Hepatocyte (in vitro differentiated cells): ENCODE data around the gene DBN1. TPM values are rescaled to one million over a fixed set of nuclear protein-coding genes. Genes with fewer than 3 reads are reported as not detected.

ENCODE experiments used
- DNase-seq: peaks from one replicate; pipeline ENCODE4 v3.0.0-alpha.2; 2016; ENCODE audit warnings: low spot score
- H2AFZ ChIP-seq: fragments of 200-600 bp; sonication (generic); 2 replicates; pipeline ENCODE4 v1.6.0; 2016; ENCODE audit warnings: antibody characterized with exemption, mild to moderate bottlenecking
- H3K27ac ChIP-seq: fragments of 200-600 bp; sonication (generic); 2 replicates; pipeline ENCODE4 v1.5.1; 2016; ENCODE audit warnings: mild to moderate bottlenecking
- H3K27me3 ChIP-seq: fragments of 200-600 bp; sonication (generic); 2 replicates; pipeline ENCODE4 v1.6.1; 2016
- H3K36me3 ChIP-seq: fragments of 200-600 bp; sonication (generic); replicated peaks from 2 replicates; pipeline ENCODE4 v1.5.1; 2016; ENCODE audit warnings: low read depth; ENCODE audit not compliant: insufficient read depth
- H3K4me1 ChIP-seq: fragments of 200-600 bp; sonication (generic); 2 replicates; pipeline ENCODE4 v1.5.1; 2016; ENCODE audit warnings: mild to moderate bottlenecking, moderate library complexity; ENCODE audit not compliant: insufficient read depth
- H3K4me2 ChIP-seq: fragments of 200-600 bp; sonication (generic); 2 replicates; pipeline ENCODE4 v1.6.0; 2016
- H3K4me3 ChIP-seq: fragments of 200-600 bp; sonication (generic); 2 replicates; pipeline ENCODE4 v1.5.1; 2016; ENCODE audit warnings: mild to moderate bottlenecking
- H3K79me2 ChIP-seq: fragments of 200-600 bp; sonication (generic); 2 replicates; pipeline ENCODE4 v1.6.0; 2017; ENCODE audit warnings: mild to moderate bottlenecking
- H3K9me2 ChIP-seq: fragments of 200-600 bp; sonication (generic); replicated peaks from 2 replicates; pipeline ENCODE4 v1.6.0; 2017; ENCODE audit warnings: mild to moderate bottlenecking; ENCODE audit not compliant: insufficient read depth
- H3K9me3 ChIP-seq: fragments of 200-600 bp; sonication (generic); 2 replicates; pipeline ENCODE4 v1.5.1; 2016; ENCODE audit warnings: low read depth, mild to moderate bottlenecking
- H4K20me1 ChIP-seq: fragments of 200-600 bp; sonication (generic); 2 replicates; pipeline ENCODE4 v1.6.0; 2016; ENCODE audit warnings: mild to moderate bottlenecking; ENCODE audit not compliant: insufficient read depth, poor library complexity, severe bottlenecking
- EZH2 ChIP-seq: fragments of 200-600 bp; sonication (generic); IDR thresholded peaks from 2 replicates; pipeline ENCODE4 v1.6.1; 2016; ENCODE audit warnings: antibody characterized with exemption, mild to moderate bottlenecking, borderline replicate concordance
- EZH2phosphoT487 ChIP-seq: fragments of 200-600 bp; sonication (generic); IDR thresholded peaks from one replicate; pipeline ENCODE4 v1.6.1; 2018; ENCODE audit warnings: antibody characterized with exemption, mild to moderate bottlenecking, low read depth, moderate library complexity; ENCODE audit not compliant: unreplicated experiment, severe bottlenecking
- WGBS: methylation state at CpG from one replicate; pipeline ENCODE4 v1.1.6; 2016; ENCODE audit warnings: low lambda C conversion rate; ENCODE audit errors: missing lambda C conversion rate; 5-methylcytosine and 5-hydroxymethylcytosine counted together
- polyA plus RNA-seq: library from polyadenylated mRNA; unstranded; fragments of >200 nt; fragmentation: Nextera tagmentation; extraction: Ambion mirVana; gene quantifications from 2 replicates; pipeline ENCODE4 v1.2.1, GENCODE V29; 2016
- total RNA-seq: library from RNA; depleted of rRNA; stranded (reverse); fragments of >200 nt; gene quantifications from 2 replicates; pipeline ENCODE4 v1.2.3, GENCODE V29; 2014
- TF ChIP-seq, protein P1 (sequence below): fragments of 200-600 bp; sonication (generic); IDR thresholded peaks from 2 replicates; pipeline ENCODE4 v1.5.1; 2016; ENCODE audit warnings: antibody characterized with exemption, mild to moderate bottlenecking; ENCODE audit not compliant: poor library complexity

The DBN1 gene
- total and polyA plus RNA-seq, 2 experiments from 2014 or later: 107 to 122 TPM

DNA sequence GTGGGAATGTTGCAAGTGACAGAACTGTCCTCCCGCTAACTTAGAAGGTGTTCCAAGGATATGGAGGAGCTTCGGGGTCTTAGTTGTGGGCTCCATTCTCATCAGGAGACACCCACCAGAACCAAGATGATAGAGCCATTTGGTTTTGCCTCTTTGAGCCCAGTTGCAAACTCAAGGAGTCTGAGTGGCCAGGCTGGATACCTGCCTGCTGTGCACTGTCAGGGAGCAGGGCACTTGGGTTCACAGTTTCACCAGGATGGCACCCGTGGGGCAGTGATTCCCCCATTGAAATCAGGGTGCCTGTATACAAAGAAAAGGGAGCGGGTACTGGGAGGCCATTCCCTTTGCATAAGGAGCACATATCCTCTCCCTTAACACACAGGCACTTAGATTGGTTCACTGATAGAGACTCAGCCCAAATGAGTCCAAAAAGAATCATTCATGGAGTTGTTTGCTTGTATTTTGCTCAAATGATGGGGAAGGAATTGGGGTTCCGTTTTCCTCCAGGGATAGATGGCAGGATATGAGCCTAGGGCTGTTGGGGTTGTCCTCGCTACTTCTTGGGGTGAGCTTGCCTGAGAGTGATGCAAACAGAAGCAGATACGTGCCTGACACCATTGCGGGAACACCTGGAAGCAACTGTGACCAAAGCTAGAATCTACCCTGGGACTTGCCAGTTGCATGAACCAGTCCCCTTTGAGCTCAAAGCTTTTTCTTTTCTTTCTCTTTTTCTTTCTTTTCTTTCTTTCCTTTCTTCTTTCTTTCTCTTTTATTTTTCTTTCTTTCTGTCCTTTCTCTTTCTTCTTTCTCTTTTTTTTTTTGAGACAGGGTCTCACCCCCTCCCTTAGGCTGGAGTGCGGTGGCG lies 28.1 kb downstream of the DBN1 start:
- Histone ChIP-seq H3K9me3 (no peaks in the 10 kb centered on the region), H2AFZ (no peak overlapping the region), H4K20me1 (no peaks in the 10 kb centered on the region), H3K4me3 (no peak overlapping the region), H3K27me3 (peaks cover 3% of the 10 kb centered on the region), H3K4me2 (peak overlapping the region; percentile 100), H3K36me3 (no peaks in the 10 kb centered on the region), H3K79me2 (no peaks in the 10 kb centered on the region), H3K27ac (no peak overlapping the region), H3K9me2 (no peaks in the 10 kb centered on the region), H3K4me1 (peaks cover 13% of the 10 kb centered on the region)
- 72% methylated on average over 9 of the region's 10 CpGs for WGBS
- TF ChIP-seq, protein P1, sequence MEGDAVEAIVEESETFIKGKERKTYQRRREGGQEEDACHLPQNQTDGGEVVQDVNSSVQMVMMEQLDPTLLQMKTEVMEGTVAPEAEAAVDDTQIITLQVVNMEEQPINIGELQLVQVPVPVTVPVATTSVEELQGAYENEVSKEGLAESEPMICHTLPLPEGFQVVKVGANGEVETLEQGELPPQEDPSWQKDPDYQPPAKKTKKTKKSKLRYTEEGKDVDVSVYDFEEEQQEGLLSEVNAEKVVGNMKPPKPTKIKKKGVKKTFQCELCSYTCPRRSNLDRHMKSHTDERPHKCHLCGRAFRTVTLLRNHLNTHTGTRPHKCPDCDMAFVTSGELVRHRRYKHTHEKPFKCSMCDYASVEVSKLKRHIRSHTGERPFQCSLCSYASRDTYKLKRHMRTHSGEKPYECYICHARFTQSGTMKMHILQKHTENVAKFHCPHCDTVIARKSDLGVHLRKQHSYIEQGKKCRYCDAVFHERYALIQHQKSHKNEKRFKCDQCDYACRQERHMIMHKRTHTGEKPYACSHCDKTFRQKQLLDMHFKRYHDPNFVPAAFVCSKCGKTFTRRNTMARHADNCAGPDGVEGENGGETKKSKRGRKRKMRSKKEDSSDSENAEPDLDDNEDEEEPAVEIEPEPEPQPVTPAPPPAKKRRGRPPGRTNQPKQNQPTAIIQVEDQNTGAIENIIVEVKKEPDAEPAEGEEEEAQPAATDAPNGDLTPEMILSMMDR: no peak
- TF ChIP-seq EZH2 (no peak), EZH2phosphoT487 (no peak)
- DNase-seq: no peak

DNA sequence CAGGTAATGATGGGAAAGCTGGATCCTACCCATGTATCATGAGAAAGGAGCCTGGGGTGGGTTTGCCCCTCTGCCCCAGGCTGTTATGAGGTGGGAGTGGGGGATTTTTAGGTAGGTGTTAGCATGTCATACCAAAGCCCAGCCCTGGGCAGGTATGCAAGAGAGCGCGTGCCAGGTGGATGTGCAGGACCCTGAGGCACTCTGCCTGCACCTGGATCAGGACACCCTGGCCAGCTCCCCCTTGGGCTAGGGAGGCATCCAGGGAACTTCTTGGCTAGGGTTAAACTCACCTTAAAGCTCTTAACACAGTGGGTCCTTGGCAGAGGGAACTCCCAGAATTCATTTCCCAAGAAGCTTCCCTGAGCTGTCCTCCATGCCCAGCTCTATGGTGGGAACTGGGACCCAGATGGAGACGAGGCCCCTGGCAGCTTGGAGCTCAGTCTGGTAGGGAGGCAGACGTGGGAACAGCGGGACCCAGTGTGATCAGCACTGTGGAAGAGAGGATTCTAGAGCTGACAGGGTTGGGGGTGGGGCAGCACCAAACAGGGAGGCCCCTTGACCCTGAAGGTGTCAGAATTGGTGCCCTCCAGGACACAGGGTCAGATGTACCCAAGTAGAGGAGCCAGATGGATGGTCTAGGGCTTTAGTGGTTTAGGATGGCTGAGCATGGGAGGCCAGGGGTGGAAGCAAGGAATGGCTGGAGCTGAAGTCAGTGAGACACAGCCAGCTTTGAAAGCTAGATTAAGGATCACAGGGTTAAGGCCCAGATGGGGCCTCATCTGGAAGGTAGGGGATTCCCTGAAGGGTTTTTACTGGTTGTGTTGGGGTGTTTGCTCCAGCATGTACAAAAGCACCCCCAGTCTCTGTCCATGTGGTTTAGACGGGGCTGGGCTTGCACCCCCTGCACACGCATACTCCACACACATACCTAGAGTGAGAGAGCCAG lies 29.1 kb downstream of the DBN1 start:
- H3K9me3 ChIP-seq: no peaks in the 10 kb centered on the region
- H3K27ac ChIP-seq: no peak overlapping the region
- no peaks in the 10 kb centered on the region for H3K36me3 ChIP-seq
- H3K9me2 ChIP-seq: no peaks in the 10 kb centered on the region
- no peaks in the 10 kb centered on the region for H4K20me1 ChIP-seq
- H3K79me2 ChIP-seq: no peaks in the 10 kb centered on the region
- no peak for DNase-seq
- peaks cover 3% of the 10 kb centered on the region for H3K27me3 ChIP-seq
- peaks cover 13% of the 10 kb centered on the region for H3K4me1 ChIP-seq
- H3K4me2 ChIP-seq: no peak overlapping the region
- no peak overlapping the region for H3K4me3 ChIP-seq
- WGBS: 82% methylated on average over 7 of the region's 7 CpGs
- H2AFZ ChIP-seq: no peak overlapping the region
- TF ChIP-seq, protein P1: no peak
- TF ChIP-seq EZH2 (no peak), EZH2phosphoT487 (no peak)

DNA sequence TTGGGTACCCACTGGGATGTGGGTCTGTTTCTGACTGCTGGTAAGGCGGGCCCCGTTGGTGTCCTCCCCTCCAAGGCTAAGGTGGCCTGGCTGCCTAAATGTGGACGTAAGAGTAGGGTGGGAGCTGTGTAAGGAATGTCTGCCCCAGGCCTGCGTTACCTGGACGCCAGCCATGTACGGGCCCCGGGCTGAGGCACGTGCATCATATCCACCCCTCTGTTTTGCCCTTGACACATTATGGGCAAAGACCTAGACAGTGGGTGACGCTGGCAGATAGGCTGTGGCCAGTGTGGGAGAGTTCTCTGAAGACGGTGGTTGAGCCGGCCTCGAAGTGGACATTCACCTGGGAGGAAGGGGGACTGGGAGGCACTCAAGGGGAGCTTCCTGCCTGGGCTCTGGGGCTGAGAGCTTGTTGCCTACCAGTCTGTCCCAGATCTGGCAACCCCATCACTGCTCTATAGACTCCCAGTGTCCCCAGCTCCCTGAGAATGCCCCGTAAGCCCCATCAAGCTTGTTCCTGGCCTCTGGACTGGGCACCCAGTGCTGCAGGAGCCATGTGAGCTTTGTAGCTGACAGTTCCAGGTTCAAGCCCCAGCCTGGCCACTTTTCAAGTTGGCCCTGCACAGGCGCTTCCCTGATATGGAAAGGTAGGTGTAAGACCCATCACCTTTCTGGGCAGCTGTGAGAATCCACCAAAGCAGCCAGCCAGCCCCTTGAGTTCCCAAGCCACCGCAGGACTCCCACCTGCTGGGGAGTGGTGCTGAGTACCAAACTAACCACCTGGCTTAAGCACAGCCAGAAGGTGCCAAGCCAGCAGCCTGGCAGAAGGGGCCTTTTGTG lies 30.1 kb downstream of the DBN1 start:
- WGBS: 93% methylated on average over 15 of the region's 15 CpGs
- no peaks in the 10 kb centered on the region for H3K9me3 ChIP-seq
- no peaks in the 10 kb centered on the region for H3K36me3 ChIP-seq
- no peak overlapping the region for H3K4me3 ChIP-seq
- no peaks in the 10 kb centered on the region for H3K79me2 ChIP-seq
- no peak overlapping the region for H3K4me2 ChIP-seq
- H3K4me1 ChIP-seq: peaks cover 13% of the 10 kb centered on the region
- H4K20me1 ChIP-seq: no peaks in the 10 kb centered on the region
- no peak overlapping the region for H2AFZ ChIP-seq
- no peaks in the 10 kb centered on the region for H3K9me2 ChIP-seq
- DNase-seq: no peak
- H3K27me3 ChIP-seq: peaks cover 3% of the 10 kb centered on the region
- TF ChIP-seq EZH2phosphoT487: no peak
- H3K27ac ChIP-seq: no peak overlapping the region
